Stomach (tissue), 4 donors: ENCODE results near the gene KDR.

Experiments
- EP300 ChIP-seq: sonication (generic); formaldehyde crosslinking; IDR thresholded peaks from one replicate; pipeline ENCODE4 v1.6.1; 2017; ENCODE audit warnings: antibody characterized with exemption
- TF ChIP-seq, protein P1 (sequence below), 7 experiments: fragments of 450-650 bp in 4 of 7; fragments of 200-600 bp in 3 of 7; sonication (generic) in 3 of 7; IDR thresholded peaks; one replicate each; pipeline ENCODE4 v1.5.1; 2016 to 2019; ENCODE audit warnings: antibody characterized with exemption in 7 of 7, control low read depth in 2 of 7, mild to moderate bottlenecking in 1 of 7

DNA sequence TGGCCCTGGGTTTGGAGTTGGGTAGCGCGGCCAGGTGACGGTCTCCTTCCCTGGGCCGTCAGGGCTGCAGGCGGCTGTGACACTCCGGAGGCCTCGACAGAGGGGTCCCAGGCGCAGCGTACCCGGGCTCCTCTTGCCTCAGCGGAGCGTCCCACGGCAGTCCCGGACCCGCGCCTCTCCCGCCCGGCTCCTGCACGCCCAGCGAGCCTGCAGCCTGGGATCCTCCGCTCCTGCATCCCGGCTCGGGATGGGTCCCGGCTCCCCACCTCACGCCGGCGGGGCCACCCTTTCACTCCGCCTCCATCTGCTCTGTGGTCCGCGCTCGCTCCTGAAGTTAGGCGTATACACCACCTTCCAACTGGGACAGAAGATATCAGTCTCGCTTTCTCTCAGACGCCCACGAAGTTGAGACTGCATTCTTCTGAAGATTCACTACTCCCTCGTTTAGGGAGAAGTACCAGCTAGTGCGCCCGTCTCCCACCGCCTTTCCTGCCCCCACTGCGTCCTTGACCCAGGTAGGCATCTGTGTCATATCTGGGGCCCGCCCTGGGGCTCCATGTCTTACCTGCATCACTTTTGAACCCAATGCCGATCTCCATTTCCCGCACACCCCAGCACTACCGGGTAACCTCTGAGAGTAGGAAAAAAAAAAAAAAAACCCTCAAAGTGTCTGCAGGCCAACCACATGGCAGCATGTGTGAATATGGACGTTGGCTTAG is 32.3 kb upstream of the KDR start:
- TF ChIP-seq, protein P1, sequence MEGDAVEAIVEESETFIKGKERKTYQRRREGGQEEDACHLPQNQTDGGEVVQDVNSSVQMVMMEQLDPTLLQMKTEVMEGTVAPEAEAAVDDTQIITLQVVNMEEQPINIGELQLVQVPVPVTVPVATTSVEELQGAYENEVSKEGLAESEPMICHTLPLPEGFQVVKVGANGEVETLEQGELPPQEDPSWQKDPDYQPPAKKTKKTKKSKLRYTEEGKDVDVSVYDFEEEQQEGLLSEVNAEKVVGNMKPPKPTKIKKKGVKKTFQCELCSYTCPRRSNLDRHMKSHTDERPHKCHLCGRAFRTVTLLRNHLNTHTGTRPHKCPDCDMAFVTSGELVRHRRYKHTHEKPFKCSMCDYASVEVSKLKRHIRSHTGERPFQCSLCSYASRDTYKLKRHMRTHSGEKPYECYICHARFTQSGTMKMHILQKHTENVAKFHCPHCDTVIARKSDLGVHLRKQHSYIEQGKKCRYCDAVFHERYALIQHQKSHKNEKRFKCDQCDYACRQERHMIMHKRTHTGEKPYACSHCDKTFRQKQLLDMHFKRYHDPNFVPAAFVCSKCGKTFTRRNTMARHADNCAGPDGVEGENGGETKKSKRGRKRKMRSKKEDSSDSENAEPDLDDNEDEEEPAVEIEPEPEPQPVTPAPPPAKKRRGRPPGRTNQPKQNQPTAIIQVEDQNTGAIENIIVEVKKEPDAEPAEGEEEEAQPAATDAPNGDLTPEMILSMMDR (IDR thresholded peaks at IDR 0.05), result no peak
- TF ChIP-seq EP300, result no peak
